ENCODE data around the gene NEXN. TPM values are rescaled to one million over a fixed set of nuclear protein-coding genes. Genes with fewer than 3 reads are reported as not detected.
"Not testable (repeated sequence)": the region's sequence is repeated elsewhere in the genome, so short reads cannot be mapped to it uniquely, and the experiment has no call there.

Gene NEXN
- polyA plus RNA-seq, 4 donors = 12.1 to 13.0 (median 12.7) TPM

DNA sequence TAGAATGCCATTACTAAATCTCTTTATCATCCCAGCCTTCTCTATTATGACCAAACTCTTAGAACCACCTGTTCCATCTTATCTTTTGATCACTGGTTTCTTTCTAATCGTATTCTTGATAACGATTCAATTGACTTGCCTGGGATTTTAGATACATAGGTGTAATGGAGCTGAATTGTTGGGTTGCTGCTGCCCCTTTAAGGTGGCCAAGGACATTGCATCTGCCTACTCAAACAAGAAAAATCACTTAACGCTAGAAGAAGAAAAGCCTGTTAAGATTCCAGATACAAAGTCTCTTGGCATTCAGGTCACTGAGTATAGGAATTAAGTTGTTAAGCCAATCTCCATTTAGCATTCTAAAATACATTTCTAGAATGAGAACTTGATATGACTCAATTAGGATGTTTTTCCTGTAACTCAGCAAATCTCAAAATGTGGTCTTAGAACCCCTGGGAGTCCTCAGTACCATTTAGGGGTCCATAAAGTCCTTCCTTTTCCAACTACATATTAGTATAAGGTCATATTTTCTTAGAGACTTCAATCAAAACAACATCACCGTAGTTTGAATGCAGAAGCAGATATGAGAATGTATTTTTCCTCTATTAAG is 12.4 kb downstream of the NEXN start:
- peak in 2 of 4 donors; percentile 8 to 18 for DNase-seq (ENCODE audit: low read depth in 4 of 4, low spot score in 3 of 4)

DNA sequence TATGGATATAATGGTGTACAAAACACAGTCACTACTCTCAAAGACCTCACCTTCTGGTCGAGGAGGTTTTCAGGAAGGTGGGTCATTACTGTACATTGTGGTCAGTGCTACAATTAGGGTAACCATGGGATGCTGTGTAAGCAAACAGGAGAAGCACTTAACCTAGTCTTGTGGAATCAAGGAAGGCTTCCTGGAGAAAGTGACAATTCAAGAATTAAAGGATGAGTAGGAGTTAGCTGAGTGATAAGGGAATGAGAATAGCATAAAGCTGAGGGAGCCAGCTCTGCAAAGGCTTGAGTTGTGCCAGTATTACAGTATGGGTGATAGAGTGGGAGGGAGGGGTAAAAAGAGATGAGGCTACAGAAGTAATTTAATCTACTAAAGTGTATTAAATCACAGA is 17.2 kb downstream of the NEXN start:
- no peak for DNase-seq (ENCODE audit: low read depth in 4 of 4, low spot score in 3 of 4)

DNA sequence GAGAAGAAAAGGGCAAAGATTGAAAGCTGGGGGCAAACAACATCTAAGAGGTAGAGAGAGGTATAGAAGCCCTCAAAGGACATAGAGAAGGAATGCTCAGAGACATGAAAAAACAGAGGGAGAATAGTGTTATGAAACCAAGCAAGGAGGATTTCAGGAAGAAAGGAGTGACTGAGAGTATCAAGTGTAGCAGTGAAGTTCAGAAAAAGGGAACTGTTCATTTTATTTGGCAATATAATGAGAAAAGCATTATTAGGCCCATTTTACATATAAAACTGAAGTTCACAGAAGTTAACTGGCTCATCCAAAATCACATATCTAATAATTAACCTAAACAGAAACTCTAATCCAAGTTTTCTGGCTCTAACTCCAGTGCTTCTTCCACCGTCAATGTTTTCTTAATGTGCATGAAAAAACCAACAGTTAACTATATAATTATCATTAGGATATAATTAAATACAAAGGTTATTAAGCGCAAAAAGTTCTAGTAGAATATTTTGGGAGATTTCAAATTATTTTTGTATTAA is 17.7 kb downstream of the NEXN start:
- DNase-seq (ENCODE audit: low read depth in 4 of 4, low spot score in 3 of 4) = no peak

DNA sequence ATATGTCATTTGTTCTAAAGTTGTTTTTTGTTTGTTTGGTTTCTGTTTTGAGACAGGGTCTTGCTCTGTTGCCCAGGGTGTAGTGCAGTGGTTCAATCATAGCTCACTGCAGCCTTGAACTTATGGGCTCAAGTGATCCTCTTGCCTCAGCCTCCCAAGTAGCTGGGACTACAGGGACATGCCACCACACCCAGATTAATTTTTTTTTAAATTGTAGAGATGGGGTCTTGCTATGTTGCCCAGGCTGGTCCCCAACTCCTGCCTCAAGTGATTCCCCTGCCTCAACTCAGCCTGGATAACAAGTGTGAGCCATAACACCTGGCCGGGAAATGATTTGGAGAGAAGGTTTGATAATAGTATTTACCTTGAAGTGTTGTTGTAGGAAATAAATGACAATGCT is 18.2 kb downstream of the NEXN start:
- DNase-seq (ENCODE audit: low read depth in 4 of 4, low spot score in 3 of 4) = no peak

DNA sequence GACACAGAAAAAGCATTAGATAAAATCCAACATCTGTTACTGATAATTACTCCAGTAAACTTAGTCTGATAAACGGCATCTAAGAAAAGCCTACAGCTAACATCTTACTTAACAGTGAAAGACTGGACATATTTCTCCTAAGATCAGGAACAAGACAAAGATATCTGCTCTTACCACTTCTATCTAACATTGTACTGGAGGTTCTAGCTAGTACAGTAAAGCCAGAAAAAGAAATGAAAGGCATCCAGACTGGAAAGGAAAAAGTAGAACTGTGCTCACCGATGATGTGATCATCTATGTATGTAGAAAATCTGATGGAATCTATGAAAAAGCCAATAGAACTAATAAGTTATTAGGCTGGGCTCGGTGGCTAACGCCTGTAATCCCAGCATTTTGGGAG is 21.7 kb downstream of the NEXN start:
- DNase-seq (ENCODE audit: low read depth in 4 of 4, low spot score in 3 of 4) = no peak

DNA sequence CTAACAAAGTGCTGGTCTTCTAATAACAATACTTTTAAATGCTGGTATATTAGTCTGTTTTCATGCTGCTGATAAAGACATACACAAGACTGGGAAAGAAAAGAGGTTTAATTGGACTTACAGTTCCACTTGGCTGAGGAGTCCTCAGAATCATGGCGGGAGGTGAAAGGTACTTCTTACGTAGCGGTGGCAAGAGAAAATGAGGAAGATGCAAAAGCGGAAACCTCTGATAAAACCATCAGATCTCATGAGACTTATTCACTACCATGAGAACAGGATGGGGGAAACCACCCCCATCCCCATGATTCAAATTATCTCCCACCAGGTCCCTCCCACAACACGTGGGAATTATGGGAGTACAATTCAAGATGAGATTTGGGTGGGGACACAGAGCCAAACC is 30.5 kb downstream of the NEXN start:
- DNase-seq (ENCODE audit: low read depth in 4 of 4, low spot score in 3 of 4) = not testable (repeated sequence)

DNA sequence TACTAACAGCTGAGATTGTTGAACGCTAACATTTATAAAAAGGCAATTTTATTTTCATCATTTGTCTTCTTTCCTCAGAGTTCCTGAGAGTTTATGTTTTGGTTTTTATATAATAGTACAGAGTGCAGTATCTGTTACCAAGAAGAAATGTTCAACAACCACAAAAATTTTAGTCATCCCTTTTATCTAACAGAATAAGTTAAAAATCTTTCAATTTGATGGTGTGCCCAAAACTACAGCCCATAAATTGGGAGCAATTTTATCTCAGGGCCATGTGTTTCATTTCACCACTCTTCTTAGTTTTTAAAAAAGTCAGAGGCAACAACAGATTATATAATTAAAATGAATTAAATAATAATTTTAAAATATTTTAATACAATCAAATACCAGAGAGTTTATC is 37.1 kb downstream of the NEXN start:
- no peak for DNase-seq (ENCODE audit: low read depth in 4 of 4, low spot score in 3 of 4)

DNA sequence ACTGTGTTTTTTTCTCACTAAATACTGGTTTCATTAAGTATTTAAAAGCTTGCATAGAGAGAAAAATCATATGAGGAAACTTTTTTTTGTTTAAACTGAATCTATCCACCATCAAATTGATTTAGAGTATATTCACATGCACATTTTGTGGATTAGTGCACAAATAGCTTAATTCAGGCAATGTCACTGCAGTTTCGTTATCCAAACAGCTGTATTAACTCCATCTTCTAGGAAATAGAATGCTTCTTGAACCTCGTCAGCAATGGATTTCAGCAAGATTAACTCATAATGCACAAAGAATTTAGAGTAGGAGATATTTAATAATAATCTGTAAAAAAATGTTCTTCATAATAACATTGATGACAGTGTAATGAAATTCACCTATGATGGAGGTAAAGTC is 37.5 kb downstream of the NEXN start:
- no peak for DNase-seq (ENCODE audit: low read depth in 4 of 4, low spot score in 3 of 4)

DNA sequence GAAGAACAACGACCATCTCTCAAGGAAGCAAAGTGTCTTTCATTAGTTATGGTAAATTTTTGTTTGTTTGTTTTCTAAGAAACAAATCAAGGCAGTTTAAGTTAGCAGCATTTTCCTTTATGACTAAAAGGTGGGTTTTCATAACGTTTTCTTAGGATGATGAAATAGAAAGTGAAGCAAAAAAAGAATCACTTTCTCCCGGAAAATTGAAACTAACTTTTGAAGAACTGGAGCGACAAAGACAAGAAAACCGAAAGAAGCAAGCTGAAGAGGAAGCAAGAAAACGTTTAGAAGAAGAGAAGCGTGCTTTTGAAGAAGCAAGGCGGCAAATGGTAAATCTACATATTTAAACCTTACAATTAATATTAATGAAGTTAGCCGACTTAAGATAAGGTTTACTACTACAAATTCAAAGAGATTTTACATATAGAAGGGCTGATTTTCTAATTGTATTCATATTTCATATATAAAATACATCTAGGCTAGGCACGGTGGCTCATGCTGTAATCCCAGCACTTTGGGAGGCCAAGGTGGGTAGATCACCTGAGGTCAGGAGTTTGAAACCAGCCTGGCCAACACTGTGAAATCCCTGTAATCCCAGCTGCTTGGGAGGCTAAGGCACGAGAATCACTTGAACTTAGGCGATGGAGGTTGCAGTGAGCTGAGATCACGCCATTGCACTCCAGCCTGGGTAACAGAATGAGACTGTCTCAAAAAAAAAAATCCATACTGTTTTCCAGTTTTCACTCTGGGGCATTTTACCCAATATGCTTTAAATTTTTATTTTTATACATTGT is 38.3 kb downstream of the NEXN start:
- DNase-seq (ENCODE audit: low read depth in 4 of 4, low spot score in 3 of 4) = no peak

DNA sequence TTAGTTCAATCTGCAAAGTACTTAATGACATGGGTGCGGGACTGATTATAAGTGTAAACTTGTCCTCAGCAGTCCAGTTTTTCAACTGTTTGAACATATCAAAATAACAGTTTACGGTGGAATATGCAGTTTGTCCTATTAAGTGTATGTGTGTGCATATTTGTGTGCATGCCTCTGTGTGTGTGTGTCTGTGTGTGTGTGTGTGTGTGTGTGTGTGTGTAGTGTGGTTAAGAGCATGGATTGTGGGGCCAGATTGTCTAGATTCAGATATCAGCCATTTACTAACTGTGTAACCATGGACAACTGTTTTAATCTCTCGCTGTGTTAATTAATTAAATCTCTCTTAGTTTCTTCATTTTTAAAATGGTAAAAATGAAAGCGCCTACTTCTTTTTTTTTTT is 39.0 kb downstream of the NEXN start:
- no peak for DNase-seq (ENCODE audit: low read depth in 4 of 4, low spot score in 3 of 4)

DNA sequence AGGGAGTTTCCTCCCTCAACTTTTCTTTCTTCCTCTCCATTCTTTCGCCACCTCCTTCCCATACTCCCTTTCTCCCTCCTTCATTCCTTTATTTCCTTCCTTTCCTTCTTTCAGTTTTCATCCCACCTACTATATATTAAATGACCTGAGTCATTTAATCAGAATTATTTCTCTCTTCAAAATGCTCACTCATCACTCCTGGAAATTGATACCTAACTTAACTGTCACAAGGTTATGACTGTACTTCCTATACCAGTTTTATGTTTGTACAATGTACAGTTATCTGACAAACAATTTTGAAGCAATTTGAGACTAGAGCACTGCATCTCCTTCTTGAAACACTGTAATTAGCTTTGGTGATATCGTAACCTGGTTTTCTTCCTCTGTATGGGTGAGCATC is 41.4 kb downstream of the NEXN start:
- no peak for DNase-seq (ENCODE audit: low read depth in 4 of 4, low spot score in 3 of 4)

DNA sequence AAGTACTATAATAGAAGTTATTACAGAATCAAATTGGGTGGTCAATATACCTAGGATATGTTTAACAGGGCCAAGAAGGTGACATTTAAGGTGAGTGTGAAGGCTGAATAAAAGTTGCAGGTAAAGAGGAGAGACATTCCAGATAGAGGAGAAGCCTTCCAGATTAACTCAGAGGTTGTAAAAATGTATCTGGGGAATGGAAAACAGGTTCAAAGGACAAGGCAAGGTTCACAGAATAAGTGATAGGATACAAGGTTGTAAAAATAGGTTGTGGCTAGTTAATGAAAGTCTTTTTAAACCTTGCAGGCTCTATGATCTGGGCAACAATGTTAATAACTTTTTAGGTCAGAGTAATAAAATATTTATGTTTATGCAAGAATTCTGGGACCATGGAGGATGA is 50.2 kb downstream of the NEXN start:
- no peak for DNase-seq (ENCODE audit: low read depth in 4 of 4, low spot score in 3 of 4)

DNA sequence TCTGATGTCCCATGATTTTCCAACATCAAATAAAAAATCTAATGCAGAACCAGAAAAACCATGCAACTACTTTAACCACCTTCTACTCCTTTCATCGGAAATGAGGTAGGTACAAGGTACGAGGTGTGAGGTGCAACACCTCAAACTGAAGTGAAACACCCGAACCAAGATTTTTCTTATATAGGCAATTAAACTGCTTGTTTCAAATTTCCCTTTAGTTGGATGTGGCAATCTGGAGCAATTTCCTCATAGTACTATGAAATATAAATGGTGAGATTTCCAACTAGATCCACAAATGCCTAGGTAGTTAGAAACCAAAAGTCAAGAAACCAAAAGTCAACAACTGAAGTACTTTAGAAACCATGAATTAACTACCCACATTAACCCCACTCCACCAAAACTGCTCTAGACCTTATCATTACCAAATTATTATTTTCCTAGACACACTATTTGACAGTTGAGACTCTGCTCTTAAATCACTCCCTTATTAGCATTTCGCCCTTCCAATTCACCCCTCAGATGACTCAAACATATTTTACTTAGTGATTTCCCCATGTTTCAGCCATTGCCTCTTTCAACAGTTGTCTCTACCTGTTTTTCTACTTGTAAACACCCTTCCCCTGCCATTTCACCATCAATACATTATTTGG is 52.6 kb downstream of the NEXN start:
- DNase-seq (ENCODE audit: low read depth in 4 of 4, low spot score in 3 of 4) = no peak

DNA sequence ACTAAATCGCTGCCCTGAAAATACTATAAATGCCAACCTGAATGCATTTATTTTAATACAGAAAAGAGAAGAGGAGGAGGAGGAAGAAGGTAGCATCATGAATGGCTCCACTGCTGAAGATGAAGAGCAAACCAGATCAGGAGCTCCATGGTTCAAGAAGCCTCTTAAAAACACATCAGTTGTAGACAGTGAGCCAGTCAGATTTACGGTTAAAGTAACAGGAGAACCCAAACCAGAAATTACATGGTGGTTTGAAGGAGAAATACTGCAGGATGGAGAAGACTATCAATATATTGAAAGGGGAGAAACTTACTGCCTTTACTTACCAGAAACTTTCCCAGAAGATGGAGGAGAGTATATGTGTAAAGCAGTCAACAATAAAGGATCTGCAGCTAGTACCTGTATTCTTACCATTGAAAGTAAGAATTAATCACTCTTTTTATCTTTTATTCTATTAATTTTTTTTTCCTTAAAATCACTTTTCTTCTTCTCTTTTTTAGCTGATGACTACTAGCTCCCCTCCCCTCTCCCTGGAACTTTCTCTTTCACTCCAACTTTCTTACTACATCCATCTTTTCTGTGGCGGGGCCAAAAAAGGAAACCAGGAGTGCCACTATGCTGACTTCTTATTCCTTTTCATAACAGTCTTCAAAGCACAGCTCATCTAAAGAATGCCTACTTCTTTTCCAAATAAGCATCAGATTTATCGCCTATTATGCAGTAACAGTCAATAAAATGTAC is 54.1 kb downstream of the NEXN start:
- no peak for DNase-seq (ENCODE audit: low read depth in 4 of 4, low spot score in 3 of 4)

DNA sequence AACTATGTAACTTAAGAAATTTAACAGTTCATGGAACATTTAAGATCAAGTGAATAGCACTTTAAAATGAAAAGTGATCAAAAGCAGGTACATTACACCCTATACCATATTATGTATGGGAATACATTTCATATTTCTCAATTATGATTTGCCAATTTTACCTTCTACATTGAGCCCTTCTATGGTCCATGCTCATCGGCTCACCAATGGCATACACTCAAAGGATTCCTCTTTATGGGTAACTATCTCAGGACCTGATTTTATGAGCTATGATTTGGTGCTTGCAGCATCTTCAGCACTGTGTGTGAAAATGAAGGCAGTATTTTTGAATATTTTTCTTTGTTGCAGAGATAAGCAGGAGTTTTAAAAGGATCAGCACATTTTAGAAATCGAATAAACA is 56.9 kb downstream of the NEXN start:
- DNase-seq (ENCODE audit: low read depth in 4 of 4, low spot score in 3 of 4) = no peak

DNA sequence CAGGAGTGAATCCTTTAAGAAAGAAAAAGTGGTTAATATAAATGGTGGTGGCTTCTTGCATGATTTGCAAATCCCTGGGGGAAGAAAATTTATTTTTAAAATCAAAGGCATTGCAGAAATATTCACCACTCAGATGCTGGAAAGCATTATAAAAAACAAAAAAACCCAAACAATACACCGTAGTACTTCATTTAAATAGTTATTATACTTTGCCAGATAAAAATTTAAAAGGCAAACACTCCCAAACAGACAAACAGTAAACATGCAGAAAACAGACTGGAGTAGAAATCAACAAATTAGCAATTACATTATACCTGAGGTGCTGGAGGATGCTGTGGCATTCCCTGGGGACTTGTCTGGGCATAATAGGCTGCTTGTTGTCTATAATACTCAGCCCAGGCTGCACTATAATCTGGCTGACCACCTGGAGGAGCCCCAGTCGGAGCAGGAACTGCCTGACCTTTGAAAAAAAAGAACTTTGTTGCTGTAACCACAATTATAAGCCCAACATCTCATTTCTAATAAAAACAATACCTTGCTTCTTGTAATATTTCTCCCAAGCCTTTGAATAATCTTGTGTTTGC is 60.5 kb downstream of the NEXN start:
- DNase-seq (ENCODE audit: low read depth in 4 of 4, low spot score in 3 of 4) = no peak

DNA sequence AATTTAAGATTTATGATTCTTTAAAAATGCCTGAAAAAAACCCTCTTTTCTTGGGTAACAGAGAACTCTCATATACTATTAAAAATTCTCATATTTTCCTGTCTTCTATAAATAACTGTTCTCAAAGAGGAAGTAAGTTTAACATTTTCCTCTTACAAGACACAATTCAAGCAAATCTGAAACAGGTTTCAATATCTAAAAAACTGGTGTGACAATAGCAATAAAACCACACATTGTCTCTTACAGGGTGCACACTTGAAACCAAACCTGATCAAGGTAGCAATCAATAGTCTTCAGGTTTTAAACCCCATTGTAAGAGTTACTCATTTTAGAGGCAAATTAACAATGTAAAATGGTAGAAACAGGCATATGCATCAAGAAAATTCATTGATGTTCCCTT is 62.4 kb downstream of the NEXN start:
- DNase-seq (ENCODE audit: low read depth in 4 of 4, low spot score in 3 of 4) = no peak

DNA sequence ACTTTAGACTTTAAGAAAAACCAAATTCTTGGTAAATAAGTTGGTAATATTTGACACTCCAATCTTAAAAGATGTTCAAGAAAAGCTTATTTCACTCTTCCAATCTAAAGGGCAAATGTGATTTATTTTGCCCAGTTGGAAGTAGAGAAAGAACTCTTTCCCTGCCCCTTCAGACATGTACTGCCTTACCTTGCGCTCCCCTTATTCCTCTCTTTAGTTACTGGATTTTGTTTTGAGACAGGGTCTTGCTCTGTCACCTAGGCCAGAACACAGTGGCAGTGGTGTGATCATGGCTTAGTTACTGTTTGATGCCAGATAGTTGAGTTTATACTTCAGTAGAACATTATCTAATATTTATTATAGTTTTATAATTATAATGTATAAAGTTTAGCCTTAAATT is 62.9 kb downstream of the NEXN start:
- DNase-seq (ENCODE audit: low read depth in 4 of 4, low spot score in 3 of 4) = no peak

DNA sequence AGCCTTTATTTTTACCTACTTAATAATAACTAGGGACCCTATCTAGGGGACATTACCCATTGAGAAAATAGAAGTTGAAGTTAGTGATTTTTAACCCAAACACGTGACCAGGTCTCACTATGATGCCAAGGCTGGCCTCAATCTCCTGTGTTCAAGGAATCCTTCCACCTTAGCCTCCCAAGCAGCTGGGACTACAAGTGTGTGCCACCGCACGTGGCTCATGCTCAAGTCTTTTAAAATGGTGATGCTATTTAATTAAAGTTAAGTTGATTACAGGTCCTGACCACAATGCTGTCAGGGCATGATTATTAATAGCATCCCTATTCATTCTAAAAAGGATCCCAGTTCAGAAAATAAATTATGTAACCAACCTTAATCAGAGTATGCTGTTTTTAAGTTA is 65.5 kb downstream of the NEXN start:
- DNase-seq (ENCODE audit: low read depth in 4 of 4, low spot score in 3 of 4) = no peak

DNA sequence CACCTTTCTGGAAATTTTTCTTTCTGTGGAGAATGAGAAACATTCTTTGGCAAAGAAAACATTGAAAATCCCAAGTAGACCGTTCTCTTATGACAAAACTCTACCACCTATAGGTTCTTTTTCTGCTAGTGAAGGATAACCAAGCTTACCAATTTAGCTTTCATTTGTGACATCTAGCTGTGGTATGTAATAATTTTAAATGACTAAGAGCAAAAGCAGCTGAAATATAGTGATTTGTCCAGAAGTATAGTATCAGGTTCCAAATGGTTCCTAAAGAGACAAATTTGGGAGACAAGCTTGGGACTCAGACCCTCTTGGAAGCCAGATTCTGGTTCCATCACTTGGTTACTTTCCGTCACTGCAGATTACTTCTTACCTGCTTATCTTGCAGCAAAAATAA is 66.1 kb downstream of the NEXN start:
- no peak for DNase-seq (ENCODE audit: low read depth in 4 of 4, low spot score in 3 of 4)

DNA sequence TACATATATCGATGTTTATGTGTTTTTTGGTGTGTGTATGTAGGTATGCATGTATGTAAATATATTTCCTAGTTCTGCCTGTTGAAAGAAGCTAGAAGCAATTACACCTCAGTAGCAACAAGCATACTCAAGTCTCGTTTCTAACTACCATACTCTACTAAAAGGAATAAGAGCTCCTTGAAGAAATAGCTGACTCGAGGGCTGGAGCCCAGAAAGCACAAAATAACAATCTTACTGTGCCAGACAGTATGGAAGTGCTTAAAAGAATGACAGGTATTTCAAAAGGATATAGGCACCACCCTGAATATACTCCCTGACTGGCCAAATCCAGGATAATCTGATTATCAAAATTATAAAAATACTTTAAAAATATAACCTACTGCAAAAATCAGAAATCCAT is 67.3 kb downstream of the NEXN start:
- no peak for DNase-seq (ENCODE audit: low read depth in 4 of 4, low spot score in 3 of 4)

All from right renal pelvis (tissue), 4 donors.